ENCODE measurements around the gene NRG2.

NRG2 gene

DNA sequence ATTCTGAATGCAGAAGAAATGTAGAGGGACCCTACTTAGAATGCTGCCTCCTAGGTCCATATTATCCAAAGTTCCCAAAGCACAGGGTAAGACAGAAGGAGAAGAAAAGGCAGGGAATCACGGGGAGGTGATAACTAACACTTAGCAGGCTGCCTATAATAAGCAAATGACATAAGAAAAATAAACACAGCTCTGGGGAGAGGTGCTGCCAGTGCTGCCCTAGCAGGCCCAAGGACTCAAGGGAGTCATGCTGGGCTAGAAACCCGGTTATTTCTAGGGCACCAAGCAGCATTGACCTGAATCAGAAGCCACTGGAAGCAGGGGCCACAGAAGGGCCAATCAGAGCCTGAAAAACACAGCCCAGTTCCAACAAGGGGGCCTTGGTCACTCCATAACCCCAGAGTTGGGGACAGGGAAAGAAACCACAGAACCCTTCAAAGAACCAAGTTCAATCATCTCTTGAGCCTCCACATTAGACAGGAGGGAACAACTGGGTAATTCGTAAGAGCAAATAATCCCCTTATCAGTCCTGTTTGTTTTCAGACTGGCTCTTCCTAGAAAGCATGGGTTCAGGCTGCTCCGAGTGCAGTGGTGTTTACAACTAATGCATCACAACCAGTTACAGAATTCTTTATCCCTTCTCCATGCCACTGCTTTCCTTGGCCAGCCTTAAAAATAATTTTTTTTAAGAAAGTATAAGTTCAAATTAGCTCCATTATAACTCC, 24.0 kb downstream of the NRG2 start:
- Histone ChIP-seq H3K4me3 (ENCODE audit: low read length) (no peak overlapping the region), H3K9ac (ENCODE audit: low read depth, low read length) (no peak overlapping the region), H3K36me3 (ENCODE audit: insufficient read depth, low read depth, low read length) (no peaks in the 10 kb centered on the region), H3K9me3 (ENCODE audit: insufficient read depth, low read depth, low read length) (no peaks in the 10 kb centered on the region), H3K4me1 (ENCODE audit: insufficient read depth, low read length) (no peaks in the 10 kb centered on the region), H3K27ac (ENCODE audit: low read length) (no peak overlapping the region), H3K27me3 (ENCODE audit: insufficient read depth, low read length) (peaks cover 53% of the 10 kb centered on the region)

DNA sequence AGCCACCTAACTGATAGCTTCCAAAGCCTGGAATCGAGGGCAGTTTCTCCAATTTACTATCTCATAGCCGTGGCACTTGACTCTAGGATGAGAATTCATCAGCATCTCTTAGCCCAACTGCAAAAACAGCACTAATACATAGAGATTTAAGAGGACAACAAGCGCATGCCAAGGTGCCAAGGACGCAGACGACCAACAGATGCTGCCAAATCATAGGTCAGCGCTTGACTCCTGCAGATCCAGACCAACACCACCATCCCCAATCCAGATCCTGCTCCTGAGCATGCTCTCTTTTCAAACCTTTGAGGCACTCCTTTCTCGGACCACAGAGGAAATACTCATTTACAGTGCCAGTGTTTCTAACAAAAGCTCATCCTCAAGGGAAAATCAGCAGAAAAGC, 24.6 kb downstream of the NRG2 start:
- Histone ChIP-seq H3K27me3 (ENCODE audit: insufficient read depth, low read length) (peaks cover 53% of the 10 kb centered on the region), H3K27ac (ENCODE audit: low read length) (no peak overlapping the region), H3K4me3 (ENCODE audit: low read length) (no peak overlapping the region), H3K36me3 (ENCODE audit: insufficient read depth, low read depth, low read length) (no peaks in the 10 kb centered on the region), H3K9ac (ENCODE audit: low read depth, low read length) (no peak overlapping the region), H3K4me1 (ENCODE audit: insufficient read depth, low read length) (no peaks in the 10 kb centered on the region), H3K9me3 (ENCODE audit: insufficient read depth, low read depth, low read length) (no peaks in the 10 kb centered on the region)

DNA sequence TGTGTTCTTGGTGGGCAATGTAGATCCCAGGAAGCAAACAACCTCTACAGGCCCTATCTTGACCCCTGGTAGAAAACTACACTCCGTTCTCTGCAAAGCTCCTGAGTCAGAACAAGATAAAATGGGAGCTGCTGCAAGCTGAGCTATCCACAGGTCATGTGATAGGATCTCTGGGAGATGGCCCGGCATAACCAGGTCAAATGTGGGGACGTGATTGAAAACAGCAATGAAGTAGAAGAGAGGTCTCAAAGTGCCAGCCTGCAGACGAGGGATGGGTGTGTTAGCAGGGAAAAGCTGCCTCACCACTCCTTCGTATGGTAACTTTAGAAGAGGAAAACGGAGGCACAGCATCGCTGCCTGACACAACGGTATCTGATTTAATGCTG, 25.0 kb downstream of the NRG2 start:
- Histone ChIP-seq H3K4me3 (ENCODE audit: low read length) (no peak overlapping the region), H3K36me3 (ENCODE audit: insufficient read depth, low read depth, low read length) (no peaks in the 10 kb centered on the region), H3K9me3 (ENCODE audit: insufficient read depth, low read depth, low read length) (no peaks in the 10 kb centered on the region), H3K4me1 (ENCODE audit: insufficient read depth, low read length) (no peaks in the 10 kb centered on the region), H3K27ac (ENCODE audit: low read length) (no peak overlapping the region), H3K9ac (ENCODE audit: low read depth, low read length) (no peak overlapping the region), H3K27me3 (ENCODE audit: insufficient read depth, low read length) (peaks cover 54% of the 10 kb centered on the region)

DNA sequence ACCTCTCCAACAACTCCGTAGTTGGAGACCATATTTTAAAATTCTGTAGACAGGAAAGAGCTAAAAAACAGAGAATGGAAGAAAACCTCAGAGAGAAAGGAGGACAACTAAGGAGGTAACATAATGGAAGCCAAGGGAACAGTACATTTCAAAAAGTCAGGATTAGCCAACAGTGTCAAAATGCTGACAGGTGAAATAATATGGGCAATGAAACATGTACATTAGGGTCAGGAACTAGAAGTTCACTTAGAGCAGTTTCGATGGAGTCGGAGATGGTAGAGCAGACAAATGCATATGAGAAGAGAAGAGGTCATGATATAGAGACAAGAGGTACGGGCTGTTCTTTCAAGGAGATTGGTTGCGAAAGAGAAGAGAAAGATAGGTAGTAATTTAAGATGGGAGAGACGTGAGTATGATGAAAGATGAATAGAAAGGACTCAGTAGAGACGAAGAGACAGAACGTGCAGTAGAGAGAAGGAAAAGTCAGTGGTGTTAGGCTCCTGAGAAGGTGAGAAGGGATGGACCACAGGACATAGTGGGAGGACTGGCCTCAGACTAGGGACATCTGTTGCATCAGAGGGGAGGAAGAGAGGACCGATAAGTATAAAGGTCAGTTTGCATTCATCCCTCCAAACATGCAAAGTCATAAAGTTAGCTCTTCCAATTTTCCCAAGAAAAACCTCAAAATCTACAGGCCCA, 25.6 kb downstream of the NRG2 start:
- Histone ChIP-seq H3K9me3 (ENCODE audit: insufficient read depth, low read depth, low read length) (no peaks in the 10 kb centered on the region), H3K4me1 (ENCODE audit: insufficient read depth, low read length) (no peaks in the 10 kb centered on the region), H3K9ac (ENCODE audit: low read depth, low read length) (no peak overlapping the region), H3K27ac (ENCODE audit: low read length) (no peak overlapping the region), H3K27me3 (ENCODE audit: insufficient read depth, low read length) (peaks cover 54% of the 10 kb centered on the region), H3K4me3 (ENCODE audit: low read length) (no peak overlapping the region), H3K36me3 (ENCODE audit: insufficient read depth, low read depth, low read length) (no peaks in the 10 kb centered on the region)

DNA sequence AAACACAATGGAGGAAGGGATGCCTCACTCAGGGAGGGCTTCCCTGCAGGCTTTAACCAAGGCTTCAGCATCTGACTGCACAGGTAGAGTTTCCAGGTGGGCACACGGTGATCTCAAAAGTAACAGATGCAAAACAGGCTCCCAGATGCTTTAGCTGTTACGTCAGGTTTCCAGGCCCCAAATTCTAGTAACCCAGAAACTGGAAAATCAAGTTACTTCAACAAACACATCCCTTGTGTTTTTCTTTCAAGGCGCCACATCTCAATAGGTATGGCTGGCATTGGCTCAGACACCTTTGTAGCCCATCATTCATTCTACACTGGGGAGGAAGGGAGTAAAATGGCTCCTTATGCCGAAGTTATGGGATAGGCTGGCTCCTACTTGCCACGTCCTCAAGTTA, 27.4 kb downstream of the NRG2 start:
- Histone ChIP-seq H3K27me3 (ENCODE audit: insufficient read depth, low read length) (peaks cover 52% of the 10 kb centered on the region; the same call in 1 of the 2 replicates), H3K9ac (ENCODE audit: low read depth, low read length) (no peak overlapping the region), H3K9me3 (ENCODE audit: insufficient read depth, low read depth, low read length) (no peaks in the 10 kb centered on the region), H3K27ac (ENCODE audit: low read length) (no peak overlapping the region), H3K4me3 (ENCODE audit: low read length) (no peak overlapping the region), H3K36me3 (ENCODE audit: insufficient read depth, low read depth, low read length) (no peaks in the 10 kb centered on the region), H3K4me1 (ENCODE audit: insufficient read depth, low read length) (no peaks in the 10 kb centered on the region)

DNA sequence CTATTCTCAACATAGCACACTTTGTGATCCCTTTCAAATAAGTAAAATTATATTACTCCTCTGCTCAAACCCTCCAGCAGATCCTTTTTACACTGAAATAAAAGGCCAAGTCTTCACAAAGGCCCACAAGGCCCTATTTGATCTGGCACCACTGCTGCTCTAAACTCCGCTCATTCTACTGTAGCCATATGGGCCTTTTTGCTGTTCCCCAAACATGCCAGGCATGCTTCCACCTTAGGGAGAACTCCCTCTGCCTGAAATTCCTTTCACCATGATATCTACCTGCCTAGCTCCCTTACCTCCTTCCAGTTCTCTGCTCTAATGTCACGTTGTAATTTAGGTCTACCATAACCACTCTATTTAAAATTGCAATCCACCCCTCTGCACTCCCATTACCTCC, 28.3 kb downstream of the NRG2 start:
- no peaks in the 10 kb centered on the region for H3K36me3 ChIP-seq (ENCODE audit: insufficient read depth, low read depth, low read length)
- no peaks in the 10 kb centered on the region for H3K4me1 ChIP-seq (ENCODE audit: insufficient read depth, low read length)

DNA sequence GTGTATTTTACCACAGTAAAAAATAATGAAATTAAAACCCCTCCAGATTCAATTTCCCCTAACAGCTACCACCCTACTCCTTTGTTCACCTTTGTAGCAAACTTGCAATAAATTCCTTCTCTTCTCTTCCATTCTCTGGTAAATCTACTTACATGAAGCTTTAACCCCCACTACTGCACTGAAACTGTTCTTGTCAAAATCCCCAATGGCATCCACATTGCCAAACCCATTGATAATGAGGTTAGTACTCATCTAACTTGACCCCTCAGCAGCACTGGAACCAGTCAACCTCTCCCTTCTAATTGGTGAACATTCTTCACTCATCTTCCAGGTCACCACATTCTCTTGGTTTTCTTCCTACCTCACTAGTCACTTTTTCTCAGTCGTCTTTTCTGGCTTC, 29.6 kb downstream of the NRG2 start:
- Histone ChIP-seq H3K36me3 (ENCODE audit: insufficient read depth, low read depth, low read length) (no peaks in the 10 kb centered on the region), H3K27me3 (ENCODE audit: insufficient read depth, low read length) (peaks cover 43% of the 10 kb centered on the region; the same call in 1 of the 2 replicates), H3K27ac (ENCODE audit: low read length) (no peak overlapping the region), H3K4me1 (ENCODE audit: insufficient read depth, low read length) (no peaks in the 10 kb centered on the region), H3K9me3 (ENCODE audit: insufficient read depth, low read depth, low read length) (no peaks in the 10 kb centered on the region), H3K9ac (ENCODE audit: low read depth, low read length) (no peak overlapping the region), H3K4me3 (ENCODE audit: low read length) (no peak overlapping the region)

More for the DNA sequence above, 28.3 kb downstream of the NRG2 start:
- H3K9ac ChIP-seq (ENCODE audit: low read depth, low read length), result no peak overlapping the region
- H3K4me3 ChIP-seq (ENCODE audit: low read length), result no peak overlapping the region
- H3K27me3 ChIP-seq (ENCODE audit: insufficient read depth, low read length), result peaks cover 43% of the 10 kb centered on the region; the same call in 1 of the 2 replicates
- H3K9me3 ChIP-seq (ENCODE audit: insufficient read depth, low read depth, low read length), result no peaks in the 10 kb centered on the region
- no peak overlapping the region for H3K27ac ChIP-seq (ENCODE audit: low read length)

DNA sequence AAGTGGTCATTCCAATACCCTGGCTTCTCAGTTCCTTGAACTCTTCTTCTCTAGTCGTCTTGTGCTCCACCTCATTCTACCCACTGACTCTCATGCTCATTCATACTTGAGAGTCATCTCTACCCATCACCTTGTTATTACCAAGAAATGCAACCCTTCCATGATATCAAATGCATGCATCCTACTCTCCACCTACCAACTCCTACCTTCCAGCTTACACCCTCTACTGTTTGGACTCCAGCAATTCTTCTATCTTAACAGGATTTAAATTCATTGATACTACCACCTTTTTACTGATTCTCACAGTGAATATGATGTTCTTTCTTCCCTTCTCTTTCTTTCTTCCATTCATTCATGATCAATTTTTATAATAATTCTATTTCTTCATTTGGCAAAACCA, 30.7 kb downstream of the NRG2 start:
- no peaks in the 10 kb centered on the region for H3K4me1 ChIP-seq (ENCODE audit: insufficient read depth, low read length)
- no peaks in the 10 kb centered on the region for H3K36me3 ChIP-seq (ENCODE audit: insufficient read depth, low read depth, low read length)
- no peak overlapping the region for H3K27ac ChIP-seq (ENCODE audit: low read length)
- no peak overlapping the region for H3K4me3 ChIP-seq (ENCODE audit: low read length)
- H3K9me3 ChIP-seq (ENCODE audit: insufficient read depth, low read depth, low read length), result no peaks in the 10 kb centered on the region
- H3K27me3 ChIP-seq (ENCODE audit: insufficient read depth, low read length), result peaks cover 49% of the 10 kb centered on the region; the same call in 1 of the 2 replicates
- H3K9ac ChIP-seq (ENCODE audit: low read depth, low read length), result no peak overlapping the region

DNA sequence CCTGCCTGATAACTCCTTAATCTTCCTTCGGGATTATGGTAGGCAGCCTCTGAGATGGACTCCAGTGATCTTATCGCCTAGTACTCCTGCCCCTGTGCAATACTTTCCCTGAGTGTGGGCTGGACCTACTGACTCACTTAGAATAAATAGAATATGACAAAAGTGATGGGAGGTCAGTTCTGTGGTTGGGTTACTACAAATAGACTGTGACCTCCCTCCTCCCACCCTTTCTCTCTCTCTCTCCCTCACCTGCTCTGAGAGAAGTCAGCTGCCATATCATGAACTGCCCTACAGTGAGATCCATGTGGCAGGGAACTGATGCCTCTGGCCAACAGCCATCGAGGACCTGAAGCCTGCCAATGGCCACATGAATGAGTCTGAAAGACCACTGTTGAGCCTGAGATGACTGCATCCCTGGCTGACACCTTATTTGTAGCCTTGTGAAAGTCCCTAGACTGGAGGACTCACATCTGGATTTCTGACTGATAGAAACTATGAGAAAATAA, 31.7 kb downstream of the NRG2 start:
- H3K36me3 ChIP-seq (ENCODE audit: insufficient read depth, low read depth, low read length), result no peaks in the 10 kb centered on the region
- no peaks in the 10 kb centered on the region for H3K4me1 ChIP-seq (ENCODE audit: insufficient read depth, low read length)
- H3K9me3 ChIP-seq (ENCODE audit: insufficient read depth, low read depth, low read length), result no peaks in the 10 kb centered on the region
- no peak overlapping the region for H3K9ac ChIP-seq (ENCODE audit: low read depth, low read length)
- peaks cover 50% of the 10 kb centered on the region; the same call in 1 of the 2 replicates for H3K27me3 ChIP-seq (ENCODE audit: insufficient read depth, low read length)
- H3K27ac ChIP-seq (ENCODE audit: low read length), result no peak overlapping the region
- H3K4me3 ChIP-seq (ENCODE audit: low read length), result no peak overlapping the region

DNA sequence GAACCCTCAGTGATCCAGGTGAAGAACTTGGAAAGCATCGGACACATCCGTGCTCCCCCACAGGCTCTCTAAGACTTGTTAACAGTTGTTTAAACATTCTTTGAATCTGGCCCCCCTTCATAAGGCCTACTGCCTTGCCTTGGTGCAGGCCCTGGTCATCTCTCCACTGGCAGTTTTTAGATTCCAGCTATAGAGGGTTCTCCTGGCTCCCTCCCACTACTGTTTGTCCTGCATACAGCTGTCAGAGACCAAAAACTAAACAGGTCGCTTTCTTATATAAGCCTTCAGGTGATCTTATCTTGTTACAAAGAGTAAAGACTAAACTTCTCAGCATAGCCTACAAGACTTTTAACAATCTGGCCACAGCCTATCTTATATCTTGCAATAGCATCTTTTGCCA, 32.3 kb downstream of the NRG2 start:
- no peak overlapping the region for H3K9ac ChIP-seq (ENCODE audit: low read depth, low read length)
- no peaks in the 10 kb centered on the region for H3K36me3 ChIP-seq (ENCODE audit: insufficient read depth, low read depth, low read length)
- H3K27me3 ChIP-seq (ENCODE audit: insufficient read depth, low read length), result peaks cover 49% of the 10 kb centered on the region; the same call in 1 of the 2 replicates
- H3K27ac ChIP-seq (ENCODE audit: low read length), result no peak overlapping the region
- no peaks in the 10 kb centered on the region for H3K4me1 ChIP-seq (ENCODE audit: insufficient read depth, low read length)
- H3K9me3 ChIP-seq (ENCODE audit: insufficient read depth, low read depth, low read length), result no peaks in the 10 kb centered on the region
- no peak overlapping the region for H3K4me3 ChIP-seq (ENCODE audit: low read length)

DNA sequence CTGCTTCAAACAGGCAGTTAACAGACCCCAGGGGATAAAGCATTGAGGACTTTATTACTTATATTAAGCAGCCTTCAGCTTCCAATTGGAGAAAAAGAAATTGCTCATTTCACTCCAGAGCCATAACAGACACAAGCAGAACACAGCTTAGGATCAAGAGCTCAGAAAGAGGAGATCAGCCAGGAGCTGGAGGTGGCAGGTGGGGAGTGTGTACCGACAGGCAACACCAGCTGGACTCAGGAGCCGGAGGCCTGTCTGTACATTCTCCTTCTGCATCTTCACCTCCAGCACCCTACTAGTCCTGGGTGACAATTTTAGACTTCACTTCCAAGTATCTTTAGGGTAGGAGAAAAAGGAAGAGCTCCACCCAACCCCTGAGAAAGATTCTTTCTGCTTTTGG, 35.8 kb downstream of the NRG2 start:
- H3K27ac ChIP-seq (ENCODE audit: low read length), result no peak overlapping the region
- H3K36me3 ChIP-seq (ENCODE audit: insufficient read depth, low read depth, low read length), result no peaks in the 10 kb centered on the region
- peaks cover 53% of the 10 kb centered on the region; the same call in 1 of the 2 replicates for H3K27me3 ChIP-seq (ENCODE audit: insufficient read depth, low read length)
- no peak overlapping the region for H3K9ac ChIP-seq (ENCODE audit: low read depth, low read length)
- H3K9me3 ChIP-seq (ENCODE audit: insufficient read depth, low read depth, low read length), result no peaks in the 10 kb centered on the region
- H3K4me3 ChIP-seq (ENCODE audit: low read length), result no peak overlapping the region
- H3K4me1 ChIP-seq (ENCODE audit: insufficient read depth, low read length), result no peaks in the 10 kb centered on the region

DNA sequence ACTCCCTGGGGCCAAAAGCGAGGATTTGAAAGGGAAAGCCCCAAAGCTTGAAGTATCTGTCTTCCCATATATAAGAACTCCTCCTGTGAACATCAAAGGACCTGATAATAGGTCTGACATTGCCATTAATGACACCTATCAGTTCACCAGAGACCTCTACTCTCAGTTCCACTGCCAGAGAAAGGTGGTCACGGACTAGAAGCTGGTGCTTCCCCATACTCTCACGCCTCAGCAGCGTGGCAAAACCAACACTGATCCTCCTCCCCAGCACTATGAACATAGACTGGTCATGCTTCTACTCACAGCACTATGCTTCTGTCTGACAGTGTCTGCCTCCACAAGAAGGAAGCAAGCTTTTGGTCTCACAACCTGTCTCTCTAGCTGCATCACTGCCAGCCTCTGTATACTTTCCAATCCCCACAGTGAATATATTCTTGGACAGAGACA, 37.9 kb downstream of the NRG2 start:
- H3K9ac ChIP-seq (ENCODE audit: low read depth, low read length), result no peak overlapping the region
- no peaks in the 10 kb centered on the region for H3K9me3 ChIP-seq (ENCODE audit: insufficient read depth, low read depth, low read length)
- no peaks in the 10 kb centered on the region for H3K4me1 ChIP-seq (ENCODE audit: insufficient read depth, low read length)
- H3K36me3 ChIP-seq (ENCODE audit: insufficient read depth, low read depth, low read length), result no peaks in the 10 kb centered on the region
- H3K27ac ChIP-seq (ENCODE audit: low read length), result no peak overlapping the region
- no peak overlapping the region for H3K4me3 ChIP-seq (ENCODE audit: low read length)
- peaks cover 41% of the 10 kb centered on the region; the same call in 1 of the 2 replicates for H3K27me3 ChIP-seq (ENCODE audit: insufficient read depth, low read length)
